Measurements from ENCODE around the gene GIPC1.
A peak's percentile ranks its signal among the peaks of the same experiment; 100 is the strongest.
"Not testable (repeated sequence)": the region's sequence is repeated elsewhere in the genome, so short reads cannot be mapped to it uniquely, and the experiment has no call there.

Gene GIPC1

GRCh38 chr19:14496029-14496833 is at the start of gene GIPC1:
Gene GIPC1 (minus strand): TSS chr19:14496127. CDS start chr19:14482976, 13,151 bp downstream.
- peak; percentile 97 for DNase-seq (ENCODE audit: low spot score)

GRCh38 chr19:14545716-14546082 is 49.8 kb upstream of the GIPC1 start:
- no peak for DNase-seq (ENCODE audit: low spot score)

GRCh38 chr19:14544977-14545715 is 49.2 kb upstream of the GIPC1 start:
- DNase-seq (ENCODE audit: low spot score), result no peak

- no peak for DNase-seq (ENCODE audit: low spot score)
Measured at GRCh38 chr19:14544047-14544446, 48.1 kb upstream of the GIPC1 start.

- no peak for DNase-seq (ENCODE audit: low spot score)
Measured at GRCh38 chr19:14542711-14543328, 46.9 kb upstream of the GIPC1 start.

- not testable (repeated sequence) for DNase-seq (ENCODE audit: low spot score)
Measured at GRCh38 chr19:14541979-14542378, 46.1 kb upstream of the GIPC1 start.

- DNase-seq (ENCODE audit: low spot score), result no peak
Measured at GRCh38 chr19:14540741-14541525, 45.0 kb upstream of the GIPC1 start.

GRCh38 chr19:14536926-14537692 is 41.2 kb upstream of the GIPC1 start:
- DNase-seq (ENCODE audit: low spot score), result no peak

- DNase-seq (ENCODE audit: low spot score), result no peak
Measured at GRCh38 chr19:14533450-14533849, 37.5 kb upstream of the GIPC1 start.

GRCh38 chr19:14530506-14530905 is 34.6 kb upstream of the GIPC1 start:
- no peak for DNase-seq (ENCODE audit: low spot score)

- DNase-seq (ENCODE audit: low spot score), result peak; percentile 43
Measured at GRCh38 chr19:14530005-14530348, 34.0 kb upstream of the GIPC1 start.

GRCh38 chr19:14529254-14530004 is 33.5 kb upstream of the GIPC1 start, which contains the start of gene TECR:
Gene TECR (plus strand): TSS chr19:14529594. CDS start chr19:14529697, 103 bp downstream.
- peak; percentile 99 for DNase-seq (ENCODE audit: low spot score)

GRCh38 chr19:14528419-14529253 is 32.7 kb upstream of the GIPC1 start:
- no peak for DNase-seq (ENCODE audit: low spot score)

GRCh38 chr19:14526423-14526822 is 30.5 kb upstream of the GIPC1 start:
- DNase-seq (ENCODE audit: low spot score), result no peak

GRCh38 chr19:14525729-14526128 is 29.8 kb upstream of the GIPC1 start:
- DNase-seq (ENCODE audit: low spot score), result no peak

- DNase-seq (ENCODE audit: low spot score), result no peak
Measured at GRCh38 chr19:14520543-14520942, 24.6 kb upstream of the GIPC1 start.

- DNase-seq (ENCODE audit: low spot score), result peak; percentile 74
Measured at GRCh38 chr19:14519860-14520407, 24.0 kb upstream of the GIPC1 start.

GRCh38 chr19:14519245-14519859 is 23.4 kb upstream of the GIPC1 start:
- DNase-seq (ENCODE audit: low spot score), result no peak

All from RKO (cell line).